IMR-90 (cell line): ENCODE data around the gene BPIFB2. TPM values are rescaled to one million over a fixed set of nuclear protein-coding genes. Genes with fewer than 3 reads are reported as not detected.

Experiments used
- ATAC-seq: fragments of 200-7000 bp; cut with Tn5 transposase; 2 replicates; pipeline ENCODE4 v1.9.1; 2020; ENCODE audit warnings: low read depth, mild to moderate bottlenecking, moderate library complexity
- BruUV-seq: library from RNA; stranded (reverse); fragments of 400-500 nt; replicated peaks from 2 replicates; lab custom pipeline; 2021; lab: Mats Ljungman, UMichigan
- CTCF ChIA-PET: fragments of 300-600 bp; formaldehyde crosslinking; extraction: SDS; loops from one replicate; lab custom pipeline; 2021; ENCODE audit warnings: antibody characterized with exemption; lab: Yijun Ruan, JAX
- POLR2A ChIA-PET: fragments of 300-600 bp; sonication (Branson Sonifier 250); formaldehyde crosslinking; loops from one replicate; lab custom pipeline; 2022; ENCODE audit warnings: antibody characterized with exemption; ENCODE audit not compliant: unreplicated experiment; lab: Charles Lee
- DNase-seq: peaks from one replicate; pipeline ENCODE4 v3.0.0; 2013
- H2AFZ ChIP-seq: replicated peaks from 2 replicates; pipeline ENCODE3; 2013; ENCODE audit warnings: low read length, mild to moderate bottlenecking; ENCODE audit not compliant: poor library complexity
- H2AK5ac ChIP-seq: 2 replicates; pipeline ENCODE4 v1.6.1; 2013; ENCODE audit warnings: low read depth, low read length, inconsistent platforms
- H2AK9ac ChIP-seq: replicated peaks from 2 replicates; pipeline ENCODE3; 2013; ENCODE audit warnings: mild to moderate bottlenecking, low read depth, low read length, moderate library complexity; ENCODE audit not compliant: poor library complexity
- H2BK120ac ChIP-seq: 2 replicates; pipeline ENCODE4 v1.6.1; 2013; ENCODE audit warnings: low read depth, low read length, inconsistent platforms
- H2BK15ac ChIP-seq: 3 replicates; pipeline ENCODE4 v1.6.1; 2013; ENCODE audit warnings: low read depth, low read length, inconsistent platforms
- H2BK20ac ChIP-seq: 2 replicates; pipeline ENCODE4 v1.6.1; 2013; ENCODE audit warnings: low read depth, mild to moderate bottlenecking, inconsistent platforms, low read length, moderate library complexity
- H2BK5ac ChIP-seq: 2 replicates; pipeline ENCODE4 v1.6.1; 2013; ENCODE audit warnings: mild to moderate bottlenecking, low read depth, low read length, inconsistent platforms; ENCODE audit not compliant: poor library complexity, severe bottlenecking
- H3K14ac ChIP-seq: replicated peaks from 2 replicates; pipeline ENCODE4 v1.6.1; 2013; ENCODE audit warnings: low read depth, low read length, inconsistent platforms
- H3K18ac ChIP-seq: 2 replicates; pipeline ENCODE4 v1.6.1; 2013; ENCODE audit warnings: low read depth, low read length, control low read depth
- H3K23ac ChIP-seq: 2 replicates; pipeline ENCODE4 v1.6.1; 2013; ENCODE audit warnings: low read depth, low read length, inconsistent platforms
- H3K27ac ChIP-seq: 2 replicates; pipeline ENCODE4 v1.5.1; 2013; ENCODE audit warnings: mild to moderate bottlenecking, control low read depth, low read length; ENCODE audit not compliant: insufficient read depth
- H3K27me3 ChIP-seq: 2 replicates; pipeline ENCODE4 v1.6.1; 2013; ENCODE audit warnings: low read length; ENCODE audit not compliant: control insufficient read depth, insufficient read depth
- H3K36me3 ChIP-seq: 2 replicates; pipeline ENCODE4 v1.6.1; 2013; ENCODE audit warnings: low read length, mixed read lengths; ENCODE audit not compliant: control insufficient read depth, insufficient read depth
- H3K4ac ChIP-seq: 2 replicates; pipeline ENCODE4 v1.6.1; 2013; ENCODE audit warnings: low read depth, low read length, inconsistent platforms
- H3K4me1 ChIP-seq: 2 replicates; pipeline ENCODE4 v1.6.1; 2013; ENCODE audit warnings: low read length, mixed read lengths; ENCODE audit not compliant: control insufficient read depth, insufficient read depth
- H3K4me2 ChIP-seq: 2 replicates; pipeline ENCODE4 v1.6.1; 2013; ENCODE audit warnings: low read depth, mild to moderate bottlenecking, control low read depth, low read length, moderate library complexity
- H3K4me3 ChIP-seq: 2 replicates; pipeline ENCODE4 v1.5.1; 2013; ENCODE audit warnings: low read depth, mild to moderate bottlenecking, control low read depth, low read length, moderate library complexity; ENCODE audit not compliant: insufficient read depth
- H3K56ac ChIP-seq: 2 replicates; pipeline ENCODE4 v1.6.1; 2013; ENCODE audit warnings: low read length, inconsistent platforms; ENCODE audit not compliant: insufficient read depth; ENCODE audit errors: extremely low read depth
- H3K79me1 ChIP-seq, 2 experiments: 2 replicates each; pipeline ENCODE4 v1.6.1; 2013; ENCODE audit warnings: low read length in 2 of 2, inconsistent platforms in 1 of 2, low read depth in 1 of 2
- H3K9ac ChIP-seq: 2 replicates; pipeline ENCODE4 v1.6.1; 2013; ENCODE audit warnings: low read depth, low read length, control low read depth
- H3K9me1 ChIP-seq: 2 replicates; pipeline ENCODE4 v1.6.1; 2013; ENCODE audit warnings: low read length, inconsistent platforms; ENCODE audit not compliant: insufficient read depth
- H3K9me3 ChIP-seq: 2 replicates; pipeline ENCODE4 v1.6.1; 2013; ENCODE audit warnings: low read length; ENCODE audit not compliant: control insufficient read depth, insufficient read depth
- H4K20me1 ChIP-seq: 2 replicates; pipeline ENCODE4 v1.6.1; 2013; ENCODE audit warnings: low read length, inconsistent platforms; ENCODE audit not compliant: insufficient read depth
- H4K5ac ChIP-seq: 2 replicates; pipeline ENCODE4 v1.6.1; 2013; ENCODE audit warnings: mild to moderate bottlenecking, low read depth, low read length, control low read depth
- H4K8ac ChIP-seq, 2 experiments: 2 replicates each; pipeline ENCODE4 v1.6.1; 2013; ENCODE audit warnings: low read depth in 2 of 2, low read length in 2 of 2, control low read depth in 1 of 2, inconsistent platforms in 1 of 2
- H4K91ac ChIP-seq: 2 replicates; pipeline ENCODE4 v1.6.1; 2013; ENCODE audit warnings: low read depth, low read length, inconsistent platforms; ENCODE audit not compliant: insufficient read depth
- BHLHE40 ChIP-seq: fragments of 150-350 bp; IDR thresholded peaks from 2 replicates; pipeline ENCODE4 v1.6.1; 2016; ENCODE audit warnings: mild to moderate bottlenecking, low read depth, low read length
- CEBPB ChIP-seq: IDR thresholded peaks from 2 replicates; pipeline ENCODE4 v1.6.1; 2012; ENCODE audit warnings: low read depth, low read length, improper control_type of control experiment
- MAFK ChIP-seq: IDR thresholded peaks from 2 replicates; pipeline ENCODE4 v1.6.1; 2012; ENCODE audit warnings: low read depth, low read length, improper control_type of control experiment
- MXI1 ChIP-seq: IDR thresholded peaks from 2 replicates; pipeline ENCODE4 v1.6.1; 2012; ENCODE audit warnings: low read depth, mild to moderate bottlenecking, low read length, moderate library complexity, borderline replicate concordance
- NFE2L2 ChIP-seq: fragments of 150-350 bp; IDR thresholded peaks from 2 replicates; pipeline ENCODE4 v1.6.1; 2016; ENCODE audit warnings: low read depth, mild to moderate bottlenecking, low read length
- POLR2A ChIP-seq: IDR thresholded peaks from 2 replicates; pipeline ENCODE4 v1.6.1; 2012; ENCODE audit warnings: mild to moderate bottlenecking, low read depth, low read length
- RAD21 ChIP-seq: IDR thresholded peaks from 2 replicates; pipeline ENCODE4 v1.6.1; 2012; ENCODE audit warnings: low read length, improper control_type of control experiment
- RCOR1 ChIP-seq: IDR thresholded peaks from 2 replicates; pipeline ENCODE4 v1.6.1; 2012; ENCODE audit warnings: mild to moderate bottlenecking, low read length, improper control_type of control experiment; ENCODE audit not compliant: insufficient replicate concordance
- RFX5 ChIP-seq: IDR thresholded peaks from 2 replicates; pipeline ENCODE4 v1.8.0; 2012; ENCODE audit warnings: low read depth, mild to moderate bottlenecking, low read length, moderate library complexity
- SMC3 ChIP-seq: fragments of 150-350 bp; IDR thresholded peaks from 2 replicates; pipeline ENCODE4 v1.6.1; 2016; ENCODE audit warnings: low read depth, mild to moderate bottlenecking, antibody characterized with exemption, low read length, moderate library complexity
- WGBS, 2 experiments: methylation state at CpG; one replicate each; pipeline versions ENCODE4 v1.1.5 to v1.1.7; 2013; ENCODE audit warnings: missing lambda C conversion rate in 2 of 2; ENCODE audit not compliant: insufficient read length in 1 of 2; ENCODE audit errors: extremely low coverage in 2 of 2; 5-methylcytosine and 5-hydroxymethylcytosine counted together
- dilution Hi-C: fragments of 300-500 bp; cut with HindIII; formaldehyde crosslinking; loops from one replicate; pipeline ENCODE4 v1.14.3; 2018; ENCODE audit warnings: low sequenced_read_pairs; ENCODE audit not compliant: unreplicated experiment
- in situ Hi-C: fragments of 300-500 bp; cut with MboI; formaldehyde crosslinking; loops from 3 replicates; pipeline ENCODE4 v1.14.3; 2019; ENCODE audit warnings: low sequenced_read_pairs, inconsistent platforms, mixed read lengths
- intact Hi-C: fragments of 100-400 bp; cut with micrococcal nuclease; formaldehyde crosslinking; loops from 2 replicates; pipeline ENCODE4 v1.10.0; 2022
- polyA plus RNA-seq, 3 experiments: library from polyadenylated mRNA; depleted of rRNA; stranded (reverse); fragments of >200 nt; gene quantifications; 2 replicates each; pipeline ENCODE4 v1.2.3, GENCODE V29; 2012; ENCODE audit warnings: low replicate concordance in 1 of 3
- total RNA-seq: library from RNA; depleted of rRNA; stranded (reverse); fragments of >200 nt; gene quantifications from 2 replicates; pipeline ENCODE4 v1.2.3, GENCODE V29; 2012
- TF ChIP-seq, protein P1 (sequence below): fragments of 150-350 bp; IDR thresholded peaks from 2 replicates; pipeline ENCODE4 v1.6.1; 2016; ENCODE audit warnings: low read depth, mild to moderate bottlenecking, low read length, moderate library complexity, borderline replicate concordance
- TF ChIP-seq, protein P2 (sequence below): conservative IDR thresholded peaks from 2 replicates; pipeline ENCODE4 v1.5.1; 2012; ENCODE audit warnings: mild to moderate bottlenecking, low read depth, low read length, improper control_type of control experiment

BPIFB2 gene
- total and polyA plus RNA-seq, 2 of the 4 experiments (the other 2 are of a cell fraction): not detected

DNA sequence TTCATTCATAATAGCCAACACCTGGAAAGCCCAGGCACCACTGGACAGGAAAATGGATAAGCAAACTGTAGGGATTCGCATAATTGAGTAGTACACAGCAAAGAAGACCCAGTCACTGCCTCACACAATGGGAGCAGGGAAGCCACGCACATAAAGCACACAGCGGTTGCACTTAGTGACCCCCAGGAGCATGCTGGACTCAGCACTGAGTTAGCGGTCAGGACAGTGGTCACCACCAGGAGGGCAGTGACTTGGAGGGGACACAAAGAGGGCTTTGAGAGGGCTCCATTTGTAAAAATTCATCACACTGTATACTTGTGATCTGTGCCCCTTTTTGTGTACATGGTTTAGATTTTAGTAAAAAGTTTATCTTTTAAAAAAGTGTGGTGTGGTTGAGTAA is 43.8 kb downstream of the BPIFB2 start:
- no peak overlapping the region for H2AK5ac ChIP-seq
- no peak for TF ChIP-seq BHLHE40
- TF ChIP-seq RFX5: no peak
- TF ChIP-seq MAFK: no peak
- no peak for TF ChIP-seq RAD21
- TF ChIP-seq, protein P1, sequence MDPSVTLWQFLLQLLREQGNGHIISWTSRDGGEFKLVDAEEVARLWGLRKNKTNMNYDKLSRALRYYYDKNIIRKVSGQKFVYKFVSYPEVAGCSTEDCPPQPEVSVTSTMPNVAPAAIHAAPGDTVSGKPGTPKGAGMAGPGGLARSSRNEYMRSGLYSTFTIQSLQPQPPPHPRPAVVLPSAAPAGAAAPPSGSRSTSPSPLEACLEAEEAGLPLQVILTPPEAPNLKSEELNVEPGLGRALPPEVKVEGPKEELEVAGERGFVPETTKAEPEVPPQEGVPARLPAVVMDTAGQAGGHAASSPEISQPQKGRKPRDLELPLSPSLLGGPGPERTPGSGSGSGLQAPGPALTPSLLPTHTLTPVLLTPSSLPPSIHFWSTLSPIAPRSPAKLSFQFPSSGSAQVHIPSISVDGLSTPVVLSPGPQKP: no peak
- TF ChIP-seq MXI1: no peak
- TF ChIP-seq, protein P2, sequence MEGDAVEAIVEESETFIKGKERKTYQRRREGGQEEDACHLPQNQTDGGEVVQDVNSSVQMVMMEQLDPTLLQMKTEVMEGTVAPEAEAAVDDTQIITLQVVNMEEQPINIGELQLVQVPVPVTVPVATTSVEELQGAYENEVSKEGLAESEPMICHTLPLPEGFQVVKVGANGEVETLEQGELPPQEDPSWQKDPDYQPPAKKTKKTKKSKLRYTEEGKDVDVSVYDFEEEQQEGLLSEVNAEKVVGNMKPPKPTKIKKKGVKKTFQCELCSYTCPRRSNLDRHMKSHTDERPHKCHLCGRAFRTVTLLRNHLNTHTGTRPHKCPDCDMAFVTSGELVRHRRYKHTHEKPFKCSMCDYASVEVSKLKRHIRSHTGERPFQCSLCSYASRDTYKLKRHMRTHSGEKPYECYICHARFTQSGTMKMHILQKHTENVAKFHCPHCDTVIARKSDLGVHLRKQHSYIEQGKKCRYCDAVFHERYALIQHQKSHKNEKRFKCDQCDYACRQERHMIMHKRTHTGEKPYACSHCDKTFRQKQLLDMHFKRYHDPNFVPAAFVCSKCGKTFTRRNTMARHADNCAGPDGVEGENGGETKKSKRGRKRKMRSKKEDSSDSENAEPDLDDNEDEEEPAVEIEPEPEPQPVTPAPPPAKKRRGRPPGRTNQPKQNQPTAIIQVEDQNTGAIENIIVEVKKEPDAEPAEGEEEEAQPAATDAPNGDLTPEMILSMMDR: no peak
- no peak for TF ChIP-seq CEBPB
- TF ChIP-seq RCOR1: no peak
- TF ChIP-seq SMC3: no peak
- no peak for TF ChIP-seq POLR2A
- no peak for TF ChIP-seq NFE2L2
- POLR2A ChIA-PET: no interaction called here
- no peak overlapping the region for H4K8ac ChIP-seq
- H3K14ac ChIP-seq: no peak overlapping the region
- WGBS, 2 experiments: no CpG with 5 or more reads among the region's 4 CpGs
- CTCF ChIA-PET: no interaction called here
- no peak overlapping the region for H3K4me3 ChIP-seq
- no peak overlapping the region for H3K27ac ChIP-seq
- H3K27me3 ChIP-seq: peaks cover 2% of the 10 kb centered on the region; the same call in 1 of the 2 replicates
- H2AK9ac ChIP-seq: no peak overlapping the region
- H3K79me1 ChIP-seq: no peaks in the 10 kb centered on the region
- ATAC-seq (no peak), DNase-seq (no peak)
- H3K9me3 ChIP-seq: no peaks in the 10 kb centered on the region
- BruUV-seq: no TSS peak
- H4K5ac ChIP-seq: no peak overlapping the region
- H2AFZ ChIP-seq: no peak overlapping the region
- no peak overlapping the region for H3K4ac ChIP-seq
- no peaks in the 10 kb centered on the region for H3K4me1 ChIP-seq
- no peak overlapping the region for H3K18ac ChIP-seq
- in situ Hi-C loops: no loop called here
- dilution Hi-C loops: no loop called here
- H2BK20ac ChIP-seq: no peak overlapping the region
- intact Hi-C loops: no loop called here
- no peaks in the 10 kb centered on the region for H3K36me3 ChIP-seq
- H3K9ac ChIP-seq: no peak overlapping the region
- no peak overlapping the region for H2BK5ac ChIP-seq
- no peak overlapping the region for H2BK120ac ChIP-seq
- no peak overlapping the region for H3K4me2 ChIP-seq
- H2BK15ac ChIP-seq: no peak overlapping the region
- no peak overlapping the region for H3K56ac ChIP-seq
- H4K91ac ChIP-seq: no peak overlapping the region
- no peaks in the 10 kb centered on the region for H4K20me1 ChIP-seq
- no peak overlapping the region for H3K23ac ChIP-seq
- no peaks in the 10 kb centered on the region for H3K9me1 ChIP-seq
